ENCODE measurements around the gene TLR9. TPM values are rescaled to one million over a fixed set of nuclear protein-coding genes. Genes with fewer than 3 reads are reported as not detected.

The TLR9 gene
- total RNA-seq, 1 experiment from 2014 or later = 0.14 TPM

- intact Hi-C loops (cut with micrococcal nuclease; ENCODE audit: unreplicated experiment) = no loop called here
- no peak for DNase-seq
- Mint-ChIP-seq H3K4me1 (ENCODE audit: low read depth, unreplicated experiment) (no peaks in the 10 kb centered on the region), H3K36me3 (ENCODE audit: insufficient read depth, unreplicated experiment) (peaks cover 58% of the 10 kb centered on the region), H3K27ac (ENCODE audit: unreplicated experiment) (no peak overlapping the region), H3K9me3 (ENCODE audit: low read depth, unreplicated experiment) (no peaks in the 10 kb centered on the region), H3K4me3 (ENCODE audit: low read depth, unreplicated experiment) (no peak overlapping the region), H3K27me3 (ENCODE audit: unreplicated experiment) (no peaks in the 10 kb centered on the region)
- BruUV-seq (replicated peaks) = no TSS peak
- CTCF ChIA-PET = no interaction called here
- TF ChIP-seq CTCF (IDR thresholded peaks at IDR 0.05; ENCODE audit: unreplicated experiment) = no peak
Observed at GRCh38 chr3:52250122-52250521, 24.7 kb upstream of the TLR9 start.

- no peak for TF ChIP-seq CTCF (IDR thresholded peaks at IDR 0.05; ENCODE audit: unreplicated experiment)
- Mint-ChIP-seq H3K4me1 (ENCODE audit: low read depth, unreplicated experiment) (no peaks in the 10 kb centered on the region), H3K9me3 (ENCODE audit: low read depth, unreplicated experiment) (no peaks in the 10 kb centered on the region), H3K27ac (ENCODE audit: unreplicated experiment) (no peak overlapping the region), H3K27me3 (ENCODE audit: unreplicated experiment) (no peaks in the 10 kb centered on the region), H3K36me3 (ENCODE audit: insufficient read depth, unreplicated experiment) (peaks cover 61% of the 10 kb centered on the region), H3K4me3 (ENCODE audit: low read depth, unreplicated experiment) (no peak overlapping the region)
- no TSS peak for BruUV-seq (replicated peaks)
- DNase-seq = no peak
- intact Hi-C loops (cut with micrococcal nuclease; ENCODE audit: unreplicated experiment) = no loop called here
- CTCF ChIA-PET = interaction anchor here (0.5 kb wide), 1 partner anchor 80 kb away, joined by 3 read pairs; no protein-coding TSS in a partner anchor
Observed at GRCh38 chr3:52249683-52250082, 24.2 kb upstream of the TLR9 start.

- TF ChIP-seq CTCF (IDR thresholded peaks at IDR 0.05; ENCODE audit: unreplicated experiment) = no peak
- H3K4me1 Mint-ChIP-seq (ENCODE audit: low read depth, unreplicated experiment) = no peaks in the 10 kb centered on the region
- H3K4me3 Mint-ChIP-seq (ENCODE audit: low read depth, unreplicated experiment) = no peak overlapping the region
- no peaks in the 10 kb centered on the region for H3K9me3 Mint-ChIP-seq (ENCODE audit: low read depth, unreplicated experiment)
- peaks cover 58% of the 10 kb centered on the region for H3K36me3 Mint-ChIP-seq (ENCODE audit: insufficient read depth, unreplicated experiment)
- no peaks in the 10 kb centered on the region for H3K27me3 Mint-ChIP-seq (ENCODE audit: unreplicated experiment)
- BruUV-seq (replicated peaks) = no TSS peak
- CTCF ChIA-PET = interaction anchor here (0.5 kb wide), 1 partner anchor 79 kb away, joined by 3 read pairs; no protein-coding TSS in a partner anchor
- intact Hi-C loops (cut with micrococcal nuclease; ENCODE audit: unreplicated experiment) = no loop called here
- DNase-seq = no peak
- peak overlapping the region; percentile 24 for H3K27ac Mint-ChIP-seq (ENCODE audit: unreplicated experiment)
Observed at GRCh38 chr3:52248816-52249547, 23.5 kb upstream of the TLR9 start.

GRCh38 chr3:52248165-52248541, 22.7 kb upstream of the TLR9 start:
- Mint-ChIP-seq H3K36me3 (ENCODE audit: insufficient read depth, unreplicated experiment) (peaks cover 49% of the 10 kb centered on the region), H3K4me1 (ENCODE audit: low read depth, unreplicated experiment) (no peaks in the 10 kb centered on the region), H3K27ac (ENCODE audit: unreplicated experiment) (peak overlapping the region; percentile 24), H3K9me3 (ENCODE audit: low read depth, unreplicated experiment) (no peaks in the 10 kb centered on the region), H3K27me3 (ENCODE audit: unreplicated experiment) (no peaks in the 10 kb centered on the region), H3K4me3 (ENCODE audit: low read depth, unreplicated experiment) (peak overlapping the region; percentile 9)
- CTCF ChIA-PET = interaction anchor here (1.1 kb wide), 1 partner anchor 11 kb away, joined by 3 read pairs; no protein-coding TSS in a partner anchor
- intact Hi-C loops (cut with micrococcal nuclease; ENCODE audit: unreplicated experiment) = no loop called here
- no peak for TF ChIP-seq CTCF (IDR thresholded peaks at IDR 0.05; ENCODE audit: unreplicated experiment)
- no TSS peak for BruUV-seq (replicated peaks)
- no peak for DNase-seq
